HG03575 (cell line): ENCODE results near the gene HOXA5.

Experiments
- ATAC-seq: cut with Tn5 transposase; IDR thresholded peaks from one replicate; pipeline ENCODE4 v1.9.1; 2021; ENCODE audit not compliant: unreplicated experiment, insufficient number of reproducible peaks, low FRiP score; ENCODE audit errors: extremely low read depth

The HOXA5 gene

GRCh38 chr7:27091941-27092818 is 51.3 kb downstream of the HOXA5 start:
- ATAC-seq: no peak

GRCh38 chr7:27091105-27091504 is 52.4 kb downstream of the HOXA5 start:
- ATAC-seq: no peak
